Stimulated activated CD4-positive, alpha-beta T cell treated with anti-CD3 and anti-CD28 coated beads, Interleukin-1b, Interleukin-23, amount 100 ng/mL, for 24 hours (primary cell): ENCODE measurements around the gene TBC1D22A.
"Not testable (repeated sequence)": the region's sequence is repeated elsewhere in the genome, so short reads cannot be mapped to it uniquely, and the experiment has no call there.

Experiments
- DNase-seq, 4 experiments: peaks; one replicate each; pipeline ENCODE4 v3.0.0-alpha.2; 2020; ENCODE audit warnings: low read depth in 4 of 4, low spot score in 1 of 4

The TBC1D22A gene

DNA sequence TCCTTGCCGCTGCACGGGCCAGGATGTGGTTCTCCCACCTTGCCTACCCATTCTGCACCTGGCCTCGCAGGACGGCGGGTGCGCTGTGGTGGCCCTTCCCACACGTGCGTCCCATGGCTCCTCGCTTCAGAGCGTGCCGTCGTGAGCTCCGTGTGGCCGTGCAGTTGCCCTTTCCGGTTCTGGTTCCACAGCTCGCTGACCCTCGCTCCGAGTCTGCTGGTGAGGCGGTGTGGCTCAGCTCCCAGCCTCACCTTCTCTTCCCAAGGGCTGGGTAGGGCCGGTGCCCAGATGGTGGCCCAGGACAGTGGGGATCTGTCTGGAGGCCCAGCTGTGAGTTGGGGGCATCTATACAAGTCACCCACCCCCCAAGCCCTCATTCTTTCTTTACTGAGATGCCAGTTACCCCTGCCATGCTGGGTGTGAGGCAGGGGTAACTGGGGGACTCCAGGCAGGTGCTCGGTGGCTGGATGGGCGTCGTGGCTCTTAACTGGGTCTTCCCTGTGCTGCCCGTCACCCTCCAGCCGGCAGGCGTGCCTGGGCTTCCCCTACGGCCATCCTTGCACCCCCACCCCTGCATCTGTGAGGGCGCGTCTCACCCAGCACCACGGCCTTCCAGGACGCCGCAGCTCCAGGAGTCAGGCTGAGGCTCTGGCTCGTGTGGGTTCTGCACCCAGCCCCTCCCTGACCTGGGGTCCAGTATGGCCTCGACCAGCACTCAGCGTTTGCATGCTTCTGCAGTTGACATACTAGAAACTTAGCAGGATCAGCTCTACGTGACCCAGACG lies 395.2 kb downstream of the TBC1D22A start:
- no peak for DNase-seq

GRCh38 chr22:47158457-47158856 lies 396.0 kb downstream of the TBC1D22A start:
- no peak for DNase-seq

DNA sequence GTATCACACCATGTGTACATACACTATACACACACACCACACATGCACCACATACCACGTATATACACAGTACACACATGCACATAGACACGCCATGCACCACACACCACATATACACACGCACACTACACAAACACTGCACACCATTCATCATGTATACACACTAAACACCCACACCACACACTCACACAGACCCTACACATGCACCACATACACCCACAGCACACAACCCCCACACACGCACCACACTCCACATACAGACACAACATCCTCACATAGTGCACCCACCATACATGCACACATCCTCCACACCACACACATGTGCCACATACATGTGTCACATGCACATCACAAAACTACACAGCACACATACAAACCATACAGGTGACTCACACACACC lies 397.1 kb downstream of the TBC1D22A start:
- no peak for DNase-seq

DNA sequence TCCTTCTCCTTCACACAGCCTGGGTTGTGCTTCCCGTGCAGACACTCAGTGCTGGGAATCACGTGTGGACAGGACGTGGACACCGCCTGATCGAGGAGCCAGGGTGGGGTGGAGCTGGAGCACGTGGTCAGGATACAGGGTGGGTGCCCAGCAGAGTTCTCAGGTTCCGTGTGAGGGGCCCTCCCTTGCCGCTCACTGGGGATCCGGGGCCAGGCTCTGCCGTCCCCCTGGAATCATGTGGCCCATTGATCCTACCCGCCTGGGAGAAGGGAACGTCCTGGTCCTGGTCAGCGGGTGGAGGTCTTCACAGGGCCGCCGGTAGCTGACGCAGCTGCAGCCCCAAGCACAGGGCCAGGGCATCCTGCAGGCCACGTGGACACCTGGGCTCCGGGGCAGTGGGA lies 397.7 kb downstream of the TBC1D22A start:
- no peak for DNase-seq

- DNase-seq, result no peak
These were observed 398.5 kb downstream of the TBC1D22A start for GRCh38 chr22:47160781-47161520.

DNA sequence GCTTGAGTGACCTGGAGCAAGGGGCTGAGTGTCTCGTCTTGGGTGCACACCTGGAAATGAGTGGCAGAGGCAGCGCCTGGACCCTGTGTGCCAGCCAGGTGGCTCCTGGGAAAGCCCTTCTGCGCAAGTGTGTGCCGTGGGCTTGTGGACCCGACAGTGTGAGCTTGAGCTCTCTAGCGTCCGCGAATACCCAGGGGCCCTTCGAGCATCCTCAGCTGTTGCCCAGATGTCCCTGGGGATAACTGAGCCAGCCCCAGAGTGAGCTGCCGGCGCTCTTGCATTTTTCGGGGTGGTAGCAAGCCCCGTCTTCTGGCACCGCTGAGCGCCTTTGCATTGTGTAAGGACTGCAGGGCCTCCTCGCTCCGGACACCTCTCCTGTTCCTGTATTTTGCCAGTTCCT lies 399.2 kb downstream of the TBC1D22A start:
- DNase-seq, result no peak

DNA sequence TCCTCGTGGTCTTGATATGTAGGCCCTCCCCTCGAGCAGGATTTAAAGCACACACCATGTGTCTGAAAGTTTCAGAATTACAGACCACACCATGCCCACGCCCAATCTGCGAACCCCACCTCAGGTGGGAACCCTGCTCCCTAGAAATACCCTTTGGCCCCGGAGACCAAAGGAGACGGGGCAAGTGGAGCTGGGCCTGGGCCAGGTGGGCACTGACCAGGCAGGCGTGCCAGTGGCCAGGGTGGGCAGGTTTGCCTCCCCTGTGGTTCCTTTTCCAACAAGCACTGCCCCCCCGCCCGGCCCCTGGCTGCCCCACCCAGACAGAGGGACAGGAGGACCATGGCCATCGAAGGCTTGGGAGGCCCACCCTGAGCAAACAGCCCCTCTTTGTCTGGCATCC lies 400.4 kb downstream of the TBC1D22A start:
- no peak for DNase-seq

DNA sequence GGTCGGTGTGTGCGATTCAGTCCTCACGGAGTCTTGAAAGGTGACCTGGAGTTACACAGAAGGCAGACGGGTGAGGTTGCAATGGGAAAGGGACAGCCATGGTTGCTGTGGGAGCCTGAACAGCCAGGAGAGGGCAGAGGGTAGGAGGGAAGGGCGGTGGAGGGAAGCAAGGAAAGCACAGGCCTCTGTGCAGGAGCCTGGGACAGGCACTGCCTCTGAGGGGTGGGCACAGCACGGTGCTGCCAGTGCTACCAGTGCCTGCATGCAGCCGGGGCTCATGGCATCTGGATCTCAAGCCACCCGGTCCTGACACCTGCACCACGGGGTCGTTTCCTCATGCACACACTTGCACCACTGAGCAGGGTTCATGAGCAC lies 401.0 kb downstream of the TBC1D22A start:
- DNase-seq, result no peak

- no peak for DNase-seq
These were observed 401.5 kb downstream of the TBC1D22A start for GRCh38 chr22:47163856-47164513.

- no peak for DNase-seq
These were observed 402.3 kb downstream of the TBC1D22A start for GRCh38 chr22:47164514-47165337.

DNA sequence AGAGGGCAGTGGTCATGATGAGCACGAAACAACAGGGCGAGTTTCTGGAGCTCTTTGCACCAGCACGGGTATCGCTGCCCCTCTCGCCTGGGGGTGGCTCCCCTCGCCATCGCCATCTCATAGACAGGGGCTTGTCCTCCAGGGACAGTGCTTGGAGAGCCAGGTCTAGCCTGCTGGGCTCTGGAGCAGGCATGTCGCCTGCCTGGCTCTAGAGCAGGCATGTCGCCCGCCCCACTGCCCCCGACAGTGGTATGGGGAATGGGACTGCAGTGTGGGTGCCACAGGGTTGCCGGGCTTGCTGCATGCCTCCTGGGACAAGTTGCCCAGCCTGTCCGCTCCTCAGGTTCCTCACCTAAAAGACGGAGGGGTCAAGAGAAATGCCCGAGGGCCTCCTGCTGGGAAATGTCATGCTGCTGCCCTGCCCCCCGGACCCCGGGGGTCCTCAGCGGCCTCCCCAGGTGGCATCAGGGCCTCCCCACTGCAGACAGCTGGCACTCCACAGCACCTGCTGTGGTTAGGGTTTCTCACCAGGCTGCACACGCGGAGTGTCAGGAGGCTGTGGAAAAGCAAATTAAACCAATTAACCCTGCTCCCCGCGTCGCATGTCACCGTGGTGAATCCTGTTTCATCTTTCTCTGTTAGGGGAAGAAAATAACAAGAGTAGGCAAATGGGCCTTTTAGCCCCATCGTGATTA lies 403.0 kb downstream of the TBC1D22A start:
- DNase-seq, result no peak

DNA sequence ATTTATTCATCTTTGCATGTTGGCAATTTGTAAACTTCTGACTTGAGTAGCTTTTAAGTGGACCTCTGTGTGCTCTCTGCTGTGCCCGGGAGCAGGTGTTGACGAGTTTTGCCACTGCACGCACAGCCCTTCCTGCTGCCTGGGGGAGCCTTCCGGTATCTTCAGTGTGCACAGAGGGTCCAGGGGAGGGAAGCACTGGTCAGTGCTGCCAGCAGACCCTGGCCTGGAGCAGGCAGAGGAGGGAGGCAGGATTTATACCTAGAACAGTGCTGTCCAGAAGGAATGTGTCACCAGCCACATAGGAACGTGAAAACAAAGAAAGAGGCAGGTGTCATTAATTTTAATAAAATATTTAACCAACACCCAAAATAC lies 403.6 kb downstream of the TBC1D22A start:
- no peak for DNase-seq

- no peak for DNase-seq
These were observed 404.1 kb downstream of the TBC1D22A start for GRCh38 chr22:47166446-47167016.

DNA sequence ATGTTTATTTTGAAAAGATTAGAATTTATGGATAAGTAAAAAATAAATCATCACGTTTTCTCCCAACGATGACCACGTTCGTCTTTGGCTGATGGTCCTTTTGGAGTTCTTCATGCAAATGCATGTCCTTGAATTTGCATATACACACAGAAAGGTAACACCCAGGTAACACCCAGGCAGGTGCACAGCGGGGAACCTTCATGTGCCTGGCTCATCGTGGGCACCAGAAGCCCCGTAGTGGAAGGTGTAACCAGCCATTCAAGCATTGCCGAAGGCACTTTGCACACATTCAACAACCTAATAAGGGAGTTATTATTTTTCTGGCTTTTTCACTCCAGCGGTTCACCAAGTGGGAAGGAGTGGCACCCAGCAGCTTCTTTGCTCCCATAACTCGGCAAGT lies 404.6 kb downstream of the TBC1D22A start:
- no peak for DNase-seq

DNA sequence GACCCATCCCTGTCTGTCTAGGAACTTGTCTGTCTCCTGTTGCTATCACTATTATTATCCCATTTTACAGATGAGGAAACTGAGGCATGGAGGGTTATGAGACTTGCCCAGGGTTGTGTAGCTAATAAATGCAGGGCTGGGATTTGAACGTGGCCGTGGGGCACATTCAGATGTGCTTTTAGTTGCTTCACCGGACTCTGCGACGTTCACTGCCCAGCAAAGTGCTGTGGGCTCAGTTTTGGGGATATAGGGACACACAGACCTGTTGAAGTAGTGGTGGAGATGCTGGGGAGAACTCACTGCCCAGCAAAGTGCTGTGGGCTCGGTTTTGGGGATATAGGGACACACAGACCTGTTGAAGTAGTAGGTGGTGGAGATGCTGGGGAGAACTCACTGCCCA lies 405.5 kb downstream of the TBC1D22A start:
- DNase-seq, result not testable (repeated sequence)

GRCh38 chr22:47168441-47168840 lies 406.0 kb downstream of the TBC1D22A start:
- no peak for DNase-seq

DNA sequence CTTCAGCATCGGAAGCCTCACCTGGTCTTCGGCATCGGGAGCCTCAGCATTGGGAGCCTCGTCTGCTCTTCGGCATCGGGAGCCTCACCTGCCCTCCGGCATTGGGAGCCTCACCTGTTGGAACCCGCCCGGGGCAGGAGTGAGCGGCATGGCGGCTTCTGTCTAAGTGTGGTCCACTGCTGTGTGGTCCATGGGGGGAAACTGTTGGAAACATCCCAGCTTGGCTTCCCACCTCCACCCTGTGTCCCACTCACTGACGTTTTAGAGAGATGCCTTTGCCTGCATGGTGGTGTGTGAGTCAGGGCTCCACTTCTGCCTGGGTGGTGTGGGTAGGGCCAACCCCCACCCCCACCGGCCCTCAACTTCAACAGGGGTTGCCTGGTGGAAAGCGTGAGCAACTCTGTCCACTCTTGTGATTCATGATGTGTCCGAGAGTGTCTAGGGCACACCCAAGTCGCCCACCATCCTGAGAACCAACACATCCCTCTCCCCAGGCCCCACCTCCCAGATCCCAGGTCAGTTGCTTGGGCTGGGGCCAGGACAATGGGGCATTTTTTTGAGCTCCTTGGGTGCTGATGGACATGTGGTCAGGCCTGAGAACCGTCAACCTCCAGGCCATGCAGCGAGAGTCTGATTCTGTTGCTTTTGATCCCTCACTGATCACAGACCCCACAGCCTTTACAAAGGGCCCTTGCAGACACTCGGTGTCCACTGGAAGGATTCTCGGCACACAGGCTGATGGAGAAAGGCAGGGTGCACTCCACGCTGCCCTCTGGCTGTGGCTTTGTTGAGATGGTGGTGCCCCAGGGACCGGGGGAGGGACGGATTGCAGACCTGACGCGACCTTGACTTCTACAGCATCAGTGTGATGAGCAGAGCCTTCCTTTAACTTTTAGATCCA lies 406.7 kb downstream of the TBC1D22A start:
- no peak for DNase-seq

GRCh38 chr22:47169801-47170140 lies 407.3 kb downstream of the TBC1D22A start:
- no peak for DNase-seq
